ENCODE measurements around the gene CLCN3.

GRCh38 chr4:169649545-169650226, 29.3 kb downstream of the CLCN3 start:
- TF ChIP-seq YY1 (IDR thresholded peaks at IDR 0.05) = no peak
- TF ChIP-seq REST (IDR thresholded peaks at IDR 0.05) = no peak
- no peak for TF ChIP-seq CTCF (IDR thresholded peaks at IDR 0.05; ENCODE audit: low read depth, low read length, missing input control)
- no peak for TF ChIP-seq EGR1 (IDR thresholded peaks at IDR 0.05; ENCODE audit: low read depth in 2 of 2)
- no peak for TF ChIP-seq FOXA1 (IDR thresholded peaks at IDR 0.05)
- TF ChIP-seq NR2F2 (IDR thresholded peaks at IDR 0.05) = no peak
- no peak for TF ChIP-seq FOXA2 (IDR thresholded peaks at IDR 0.05)
- no peak for TF ChIP-seq MAX (IDR thresholded peaks at IDR 0.05)
- TF ChIP-seq RAD21 (IDR thresholded peaks at IDR 0.05) = no peak
- TF ChIP-seq JUND (IDR thresholded peaks at IDR 0.05) = no peak
- TF ChIP-seq TAF1 (conservative IDR thresholded peaks at IDR 0.05) = no peak
